ENCODE data around the gene TMEM42.

TMEM42 gene

DNA sequence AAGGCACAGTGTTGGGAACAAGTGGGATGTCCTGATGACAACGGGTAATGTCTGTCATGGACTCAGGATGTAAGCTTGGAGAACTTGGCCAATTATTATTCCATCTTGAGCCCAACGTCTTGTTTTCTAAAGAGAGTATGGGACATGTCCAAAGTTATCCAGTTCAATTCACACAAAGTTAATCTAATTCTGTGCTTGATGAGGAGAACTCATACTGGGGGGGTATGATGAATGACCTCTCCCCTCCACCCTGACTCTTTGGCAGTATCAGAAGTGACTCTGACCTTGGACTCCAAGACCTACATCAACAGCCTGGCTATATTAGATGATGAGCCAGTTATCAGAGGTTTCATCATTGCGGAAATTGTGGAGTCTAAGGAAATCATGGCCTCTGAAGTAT lies 49.0 kb downstream of the TMEM42 start:
- DNase-seq (ENCODE audit: low spot score), result no peak

GRCh38 chr3:44913868-44914468 lies 52.3 kb downstream of the TMEM42 start:
- peak; percentile 59 for DNase-seq (ENCODE audit: low spot score)

GRCh38 chr3:44914936-44915335 lies 53.2 kb downstream of the TMEM42 start:
- no peak for DNase-seq (ENCODE audit: low spot score)
